ENCODE results near the gene AP4S1.
"Not testable (repeated sequence)": the region's sequence is repeated elsewhere in the genome, so short reads cannot be mapped to it uniquely, and the experiment has no call there.

Gene AP4S1

DNA sequence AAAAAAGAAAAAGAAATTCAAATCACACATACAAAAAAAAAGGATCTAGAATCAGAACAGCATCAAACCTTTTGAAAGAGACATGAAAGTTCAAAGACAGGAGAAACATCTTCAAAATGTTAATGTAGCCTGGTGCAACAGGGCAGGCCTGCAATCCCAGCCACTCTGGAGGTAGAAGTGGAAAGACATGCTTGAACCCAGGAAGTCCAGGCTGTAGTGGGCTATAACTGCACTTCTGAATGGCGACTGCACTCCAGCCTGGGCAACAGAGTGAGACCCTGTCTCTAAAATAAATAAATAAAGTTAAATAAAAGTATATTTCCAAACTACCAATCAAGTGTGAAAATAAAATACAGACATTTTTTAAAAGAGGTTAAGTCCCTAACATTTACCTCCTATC is 18.7 kb upstream of the AP4S1 start:
- no peak for DNase-seq (ENCODE audit: low read depth)

DNA sequence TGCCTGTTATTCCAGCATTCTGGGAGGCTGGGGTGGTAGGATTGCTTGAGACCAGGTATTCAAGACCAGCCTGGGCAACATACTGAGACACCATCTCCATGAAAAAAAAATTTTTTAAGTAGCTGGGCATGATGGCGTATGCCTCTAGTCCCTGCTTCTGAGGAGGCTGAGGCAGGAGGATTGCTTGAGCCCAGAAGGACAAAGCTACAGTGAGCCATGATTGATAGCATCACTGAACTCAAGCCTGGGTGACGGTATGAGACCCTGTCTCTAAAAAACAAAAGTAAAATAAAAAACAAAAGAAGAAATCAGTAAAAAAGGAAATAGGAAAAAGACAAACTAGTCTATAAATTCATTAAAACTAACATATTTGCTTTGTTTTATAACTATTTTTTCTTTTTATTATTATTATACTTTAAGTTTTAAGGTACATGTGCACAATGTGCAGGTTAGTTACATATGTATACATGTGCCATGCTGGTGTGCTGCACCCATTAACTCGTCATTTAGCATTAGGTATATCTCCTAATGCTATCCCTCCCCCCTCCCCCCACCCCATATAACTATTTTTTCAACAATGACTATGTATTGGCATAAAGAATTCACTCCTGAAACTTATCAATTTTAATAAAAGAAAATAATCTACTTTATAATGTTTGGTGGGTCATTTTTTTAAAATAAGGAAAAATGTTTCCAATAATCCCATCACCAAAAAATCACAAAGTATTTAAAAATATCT is 15.4 kb upstream of the AP4S1 start:
- no peak for DNase-seq (ENCODE audit: low read depth)

DNA sequence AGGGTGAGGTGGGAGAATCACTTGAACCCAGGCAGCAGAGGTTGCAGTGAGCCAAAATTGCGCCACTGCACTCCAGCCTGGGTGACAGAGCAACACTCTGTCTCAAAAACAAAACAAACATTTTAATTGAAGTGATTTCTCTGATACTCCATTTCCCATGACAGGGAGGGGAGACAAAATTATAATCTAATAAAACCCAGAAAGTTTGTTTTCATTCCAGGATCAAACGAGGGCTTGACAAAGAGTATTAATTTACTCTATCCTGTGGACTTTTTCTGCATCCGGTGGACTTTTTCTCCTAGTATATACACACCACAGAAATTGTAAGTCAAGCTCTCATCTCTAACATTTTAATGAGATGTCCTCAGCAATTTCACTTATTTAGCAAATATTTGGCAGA is 14.5 kb upstream of the AP4S1 start:
- DNase-seq (ENCODE audit: low read depth), result no peak

DNA sequence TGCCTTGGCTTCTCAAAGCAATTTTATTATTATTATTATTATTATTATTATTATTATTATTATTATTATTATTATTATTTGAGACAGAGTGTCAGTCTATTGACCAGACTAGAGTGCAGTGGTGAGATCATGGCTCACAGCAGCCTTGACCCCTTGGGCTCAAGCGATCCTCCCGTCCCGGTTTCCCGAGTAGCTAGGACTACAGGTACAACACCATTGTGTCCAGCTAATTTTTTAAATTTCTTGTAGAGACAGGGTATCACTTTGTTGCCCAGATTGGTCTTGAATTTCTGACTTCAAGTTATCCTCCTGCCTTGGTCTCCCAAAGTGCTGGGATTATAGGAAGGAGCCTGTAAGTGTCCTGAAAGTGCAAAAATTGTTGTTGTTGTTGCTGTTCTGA is 11.6 kb upstream of the AP4S1 start:
- no peak for DNase-seq (ENCODE audit: low read depth)

DNA sequence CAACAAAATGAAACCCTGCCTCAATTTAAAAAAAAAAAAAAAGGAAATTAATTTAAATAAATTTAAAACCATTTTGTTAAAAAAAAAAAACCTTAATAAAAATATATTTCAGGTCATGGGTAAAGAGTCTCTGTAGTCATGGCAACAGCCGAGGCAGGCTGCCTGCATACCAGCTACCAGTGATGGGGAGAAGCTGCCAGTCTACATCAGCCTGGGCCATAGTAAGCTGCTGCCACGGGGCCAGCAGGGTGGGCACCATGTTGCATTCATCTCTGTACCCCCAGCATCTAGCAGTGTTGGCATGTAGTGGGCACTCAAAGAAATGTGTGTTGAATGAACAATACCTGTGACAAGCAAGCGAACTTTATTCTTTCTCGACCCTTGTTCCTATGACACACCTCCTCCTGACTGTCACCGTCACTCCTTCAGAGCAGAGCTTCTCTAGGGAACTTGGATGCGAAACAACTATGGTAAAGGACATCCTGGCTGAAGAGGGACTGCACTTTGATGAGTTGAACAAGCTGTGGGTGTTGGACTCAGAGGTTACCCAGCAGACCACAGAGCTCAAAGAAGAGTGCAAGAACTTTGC is 7.3 kb upstream of the AP4S1 start:
- DNase-seq (ENCODE audit: low read depth), result no peak

DNA sequence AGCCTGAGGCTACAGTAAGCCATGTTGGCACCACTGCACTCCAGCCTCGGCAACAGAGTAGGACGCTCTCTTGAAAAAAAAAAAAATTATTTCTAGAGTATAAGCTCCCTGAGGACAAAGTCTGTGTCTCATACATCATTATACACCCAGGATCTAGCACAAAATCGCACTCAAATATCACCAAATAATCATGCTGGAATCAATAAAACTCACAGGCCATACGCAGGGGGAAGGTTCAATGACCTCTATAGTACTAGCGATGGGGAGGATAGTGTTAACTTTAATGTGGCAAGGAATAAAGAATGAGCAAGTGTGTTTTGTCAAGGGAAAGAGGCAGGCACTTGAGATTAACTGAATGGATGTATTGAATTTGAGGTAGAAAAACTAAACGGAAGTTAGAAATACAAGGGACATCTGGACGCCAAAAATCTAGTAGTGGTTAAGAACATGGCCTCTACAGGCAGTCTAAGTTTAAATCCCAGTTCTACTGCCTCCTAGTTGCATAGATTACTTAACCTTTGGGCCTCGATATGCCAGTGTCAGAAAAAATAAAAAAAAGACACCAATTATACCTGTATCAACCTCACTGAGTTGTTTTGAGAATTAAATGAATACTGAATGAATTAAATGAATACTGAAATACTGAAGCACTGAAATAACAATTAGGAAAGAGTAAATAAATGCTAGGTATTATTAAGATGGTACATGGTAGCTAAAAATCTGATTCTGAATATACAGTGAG is 4.4 kb upstream of the AP4S1 start:
- DNase-seq (ENCODE audit: low read depth), result no peak

DNA sequence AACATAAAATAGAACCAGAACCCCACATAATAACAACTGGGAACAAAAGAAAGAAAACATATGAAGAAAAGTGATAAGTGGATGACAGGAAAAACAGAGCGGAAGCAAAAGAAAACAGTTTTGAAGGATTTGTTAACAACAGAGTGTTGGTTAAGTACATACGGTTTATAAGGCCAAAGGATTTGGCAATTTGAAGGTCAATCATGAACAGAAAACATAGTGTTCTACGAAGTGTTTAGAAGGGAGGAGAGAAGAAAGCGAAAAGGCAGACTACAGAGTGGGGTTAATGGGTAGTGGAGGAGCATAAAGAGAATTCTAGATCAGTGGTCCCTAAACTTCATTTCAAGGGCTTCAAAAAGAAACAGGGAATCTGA is 3.9 kb upstream of the AP4S1 start:
- no peak for DNase-seq (ENCODE audit: low read depth)

DNA sequence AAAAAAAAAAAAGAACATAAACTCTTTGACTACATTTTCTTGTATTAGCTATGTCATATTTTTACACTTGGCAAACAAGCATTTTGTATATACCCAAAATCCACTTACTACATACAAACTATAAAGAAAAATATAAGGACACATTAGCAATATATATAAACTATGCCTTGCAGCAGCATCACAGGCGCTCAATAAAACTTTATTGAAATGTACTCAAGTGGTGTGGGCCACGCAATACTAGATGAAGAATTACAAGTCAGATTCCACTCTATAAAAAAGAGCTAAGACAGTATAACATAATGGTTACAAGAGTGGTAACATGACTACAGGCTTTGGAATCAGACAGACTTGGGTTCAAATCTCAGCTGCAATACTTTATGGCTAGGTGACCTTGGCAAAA is 3.1 kb upstream of the AP4S1 start:
- no peak for DNase-seq (ENCODE audit: low read depth)

DNA sequence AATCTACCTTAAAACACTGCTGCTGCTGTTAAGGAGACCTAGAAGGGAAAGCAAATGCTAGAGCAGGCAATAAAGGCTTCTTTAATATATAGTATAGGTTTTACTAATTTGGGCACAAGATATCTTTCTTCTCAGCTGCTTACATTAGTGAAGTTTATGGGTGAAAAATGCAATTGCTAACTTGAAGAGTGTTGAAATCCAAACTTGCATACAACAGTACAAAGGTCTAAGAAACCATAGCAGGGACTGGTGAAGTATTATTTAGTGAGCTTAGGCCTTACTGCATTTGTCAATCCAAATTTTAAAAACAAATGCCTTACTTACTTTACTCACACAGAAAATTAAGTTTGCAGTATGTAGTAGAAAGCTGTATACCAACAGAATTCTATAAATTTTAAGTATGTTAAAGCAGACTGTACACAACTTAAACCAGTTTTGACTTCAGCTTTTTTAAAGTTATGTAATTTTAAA is 1.4 kb upstream of the AP4S1 start:
- DNase-seq (ENCODE audit: low read depth), result no peak

DNA sequence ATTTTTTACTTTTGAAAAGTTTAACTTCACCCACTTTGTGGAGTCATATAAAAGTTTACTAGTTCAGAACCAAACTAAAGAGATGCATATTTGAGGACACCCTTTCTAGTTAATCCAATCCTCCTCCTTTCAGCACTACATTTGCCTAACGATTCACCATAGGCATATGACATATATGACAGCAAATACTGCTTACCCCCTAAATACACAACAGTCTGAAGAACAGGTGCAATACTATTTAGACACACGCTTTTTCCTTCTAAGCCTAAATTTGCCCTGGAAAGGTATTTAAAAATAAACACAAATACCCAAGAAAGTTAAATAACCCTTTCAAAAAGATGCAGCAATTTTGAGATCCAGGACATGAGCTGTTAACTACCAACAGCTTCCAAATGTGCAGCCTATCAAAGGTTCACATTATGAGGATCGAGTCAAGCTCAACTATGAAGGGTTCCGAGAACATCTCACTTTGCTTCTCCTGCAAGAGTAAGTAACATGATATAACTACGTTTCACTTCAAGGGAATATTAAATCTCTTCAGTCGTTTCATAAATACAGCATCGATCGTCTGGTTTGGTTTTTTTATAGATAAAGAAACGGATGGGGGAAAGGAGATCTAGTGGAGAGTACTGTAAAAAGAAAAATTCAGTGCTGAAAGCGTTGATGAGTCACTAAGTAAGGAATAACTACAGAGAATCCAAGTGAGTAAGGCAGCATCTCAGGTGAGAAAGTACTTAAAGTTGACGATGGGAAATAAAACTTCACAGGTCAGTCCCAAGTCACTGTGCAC is 677 bp upstream of the AP4S1 start:
- DNase-seq (ENCODE audit: low read depth), result no peak

DNA sequence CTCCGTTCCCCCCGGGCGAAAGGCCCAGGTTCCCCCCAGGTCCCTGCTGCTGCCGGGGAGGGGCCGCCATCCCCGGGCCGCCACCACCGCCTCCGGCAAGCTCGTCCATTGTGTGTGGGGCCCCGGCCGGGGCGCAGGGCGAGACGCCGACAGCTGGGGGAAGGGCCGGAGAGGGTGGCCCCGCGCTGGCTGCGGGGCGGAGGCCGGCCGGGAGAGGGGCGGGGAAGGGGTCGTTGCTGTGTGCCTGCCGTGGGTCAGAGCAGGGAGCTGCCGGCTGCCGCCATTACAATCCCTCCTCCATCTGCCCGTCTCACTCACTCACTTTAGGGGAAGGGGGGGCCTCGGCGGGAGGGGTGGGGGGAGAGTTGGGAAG is 614 bp downstream of the AP4S1 start, which contains the start of gene STRN3:
Gene STRN3, minus strand, starts transcription at position 303 of the 373 bp plus-strand sequence. Its CDS starts 194 bp downstream, at position 109.
- DNase-seq (ENCODE audit: low read depth), result no peak

DNA sequence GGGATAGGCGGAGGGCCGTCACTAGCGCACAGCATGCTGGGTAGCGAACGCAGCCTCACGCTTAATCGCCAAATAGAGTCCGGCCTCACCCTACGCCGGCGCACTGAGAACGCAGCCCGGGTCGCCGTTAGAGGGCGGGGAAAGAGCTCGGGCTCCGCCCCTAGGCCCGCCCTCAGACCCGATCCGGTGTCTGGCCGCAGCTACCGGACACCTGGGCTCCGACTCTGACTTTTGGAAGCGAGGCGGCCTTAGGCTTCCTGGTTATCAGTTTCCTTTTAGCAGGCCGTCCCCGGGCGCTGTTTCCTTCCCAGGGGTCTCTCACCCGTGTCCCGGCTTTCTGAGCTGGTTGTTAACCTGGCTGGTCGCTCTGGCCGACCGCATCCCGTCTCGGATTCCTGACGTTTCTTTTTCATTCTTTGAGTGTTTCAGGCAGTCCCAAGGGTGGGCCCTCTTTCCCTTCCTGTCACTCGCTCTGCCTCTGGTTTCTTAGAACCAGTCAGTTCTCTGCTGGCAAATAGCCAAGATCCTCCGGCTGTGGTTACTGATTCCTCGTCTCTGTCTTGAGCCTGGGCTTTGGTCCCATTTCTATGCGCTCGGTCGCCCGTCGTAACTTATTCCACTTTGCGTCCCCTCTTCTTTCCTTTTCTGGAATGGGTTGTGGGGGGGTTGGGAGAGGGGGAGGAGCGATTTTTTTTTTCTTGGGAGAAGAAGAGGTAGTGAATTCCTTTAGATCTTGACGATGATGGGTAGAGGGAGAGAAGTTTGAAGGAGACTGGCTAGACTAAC is 1.2 kb downstream of the AP4S1 start:
- peak; percentile 87 for DNase-seq (ENCODE audit: low read depth)

DNA sequence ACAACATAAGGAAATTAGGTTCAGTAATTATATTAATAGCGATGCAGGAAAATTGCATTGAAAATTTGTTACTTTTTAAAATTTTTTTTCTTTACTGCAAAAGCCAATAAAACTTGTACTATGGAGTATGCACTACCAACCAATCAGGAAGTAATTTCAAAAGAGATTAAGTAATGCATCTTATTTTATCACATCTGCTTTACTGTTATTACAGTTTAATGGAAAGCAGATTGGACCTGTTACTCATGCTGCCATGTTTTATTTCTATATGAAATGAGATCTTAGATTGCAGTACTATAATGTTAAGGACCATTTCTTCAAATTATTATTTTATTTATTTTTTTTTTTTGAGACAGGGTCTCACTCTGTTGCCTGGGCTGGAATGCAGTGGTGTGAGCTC is 2.4 kb downstream of the AP4S1 start:
- no peak for DNase-seq (ENCODE audit: low read depth)

DNA sequence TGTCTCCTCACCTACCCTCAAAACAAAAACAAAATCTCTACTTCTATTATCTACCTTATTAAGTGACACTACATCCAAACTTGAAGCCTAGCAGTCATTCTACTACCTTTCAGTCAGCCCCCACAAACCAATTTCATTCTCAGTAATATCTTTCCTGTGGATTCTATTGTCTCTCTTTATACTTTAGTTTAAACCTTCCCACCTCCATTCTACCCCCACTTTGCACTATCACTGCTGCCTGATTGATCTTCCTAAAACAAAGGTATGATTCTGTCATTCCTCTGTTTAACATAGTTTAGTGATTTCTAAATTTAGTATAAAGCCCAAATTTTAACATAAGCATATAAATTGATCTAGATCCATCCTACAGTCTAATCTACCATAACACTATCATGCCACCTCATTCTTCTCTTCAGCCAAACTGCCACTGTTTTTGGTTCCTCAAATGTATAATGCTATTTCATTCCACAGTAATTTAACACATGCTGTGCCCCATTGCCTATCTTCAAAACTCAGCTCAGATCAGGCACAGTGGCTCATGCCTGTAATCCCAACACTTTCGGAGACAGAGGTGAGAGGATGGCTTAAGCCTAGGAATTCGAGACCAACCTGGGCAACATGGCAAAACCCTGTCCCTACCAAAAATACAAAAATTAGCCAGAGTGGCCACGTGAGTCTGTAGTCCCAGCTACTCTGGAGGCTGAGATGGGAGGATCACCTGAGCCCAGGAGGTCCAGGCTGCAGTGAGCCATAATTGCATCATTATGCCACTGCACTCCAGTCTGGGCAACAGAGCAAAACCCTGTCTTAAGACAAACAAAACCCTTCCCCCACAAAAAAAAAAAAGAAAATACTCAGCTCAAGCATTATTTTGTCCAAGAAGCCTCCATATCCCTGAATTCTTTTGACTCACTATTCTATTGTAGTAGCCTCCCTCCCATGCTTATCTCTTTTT is 3.8 kb downstream of the AP4S1 start:
- DNase-seq (ENCODE audit: low read depth), result no peak

DNA sequence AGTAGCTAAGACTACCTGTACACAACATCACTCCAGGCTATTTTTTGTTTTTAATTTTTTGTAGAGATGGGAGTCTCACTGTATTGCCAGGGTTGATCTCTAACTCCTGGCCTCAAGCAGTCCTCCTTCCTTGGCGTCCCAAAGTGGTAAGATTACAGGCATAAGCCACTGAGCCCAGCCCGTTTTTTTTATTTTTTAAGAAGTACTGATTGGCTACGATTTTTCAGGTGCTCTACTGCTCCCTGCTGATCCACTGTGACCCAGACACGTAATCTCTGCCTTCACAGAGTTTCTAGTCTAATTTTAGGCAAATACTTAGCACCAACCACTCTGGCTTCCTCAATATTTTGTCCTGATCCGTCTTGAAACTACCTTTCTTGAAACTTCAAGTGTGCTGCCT is 5.0 kb downstream of the AP4S1 start:
- no peak for DNase-seq (ENCODE audit: low read depth)

DNA sequence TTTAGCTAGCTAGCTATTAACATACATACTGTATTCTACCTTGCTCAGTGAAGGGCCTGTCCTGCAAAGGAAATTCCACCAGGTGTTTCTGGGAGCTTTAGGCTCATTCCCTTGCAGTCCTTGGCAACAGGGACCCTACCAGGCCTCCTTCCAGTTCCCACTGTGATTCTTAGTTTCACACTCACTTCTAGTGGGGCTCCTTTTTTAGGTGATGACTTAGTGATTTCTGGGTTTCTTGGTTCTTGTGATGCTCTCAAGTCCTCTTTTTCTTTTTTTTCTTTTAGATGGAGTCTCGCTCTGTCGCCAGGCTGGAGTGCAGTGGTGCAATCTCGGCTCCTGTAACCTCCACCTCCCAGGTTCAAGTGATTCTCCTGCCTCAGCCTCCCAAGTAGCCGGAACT is 11.1 kb downstream of the AP4S1 start:
- no peak for DNase-seq (ENCODE audit: low read depth)

DNA sequence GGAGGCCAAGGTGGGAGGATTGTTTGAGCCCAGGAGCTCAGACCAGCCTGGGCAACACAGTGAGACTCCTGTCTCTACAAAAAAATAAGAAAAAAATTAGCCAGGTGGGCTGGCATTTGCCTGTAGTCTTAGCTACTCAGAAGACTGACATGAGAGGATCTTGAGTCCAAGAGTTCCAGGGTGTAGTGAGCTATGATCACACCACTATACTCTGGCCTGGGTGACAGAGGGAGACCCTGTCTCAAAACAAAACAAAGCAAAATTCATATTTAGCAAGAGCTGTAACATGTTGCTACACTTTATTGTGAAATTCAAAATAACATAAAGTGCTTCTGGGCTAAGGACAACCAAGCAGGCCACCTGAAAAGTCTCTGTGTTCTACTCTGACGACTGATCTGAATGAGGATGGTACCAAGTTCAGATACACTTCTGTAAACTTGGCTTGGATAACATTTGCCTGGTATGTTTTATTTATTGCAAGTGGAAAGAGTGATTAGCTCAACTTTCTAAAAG is 12.3 kb downstream of the AP4S1 start:
- DNase-seq (ENCODE audit: low read depth), result no peak

DNA sequence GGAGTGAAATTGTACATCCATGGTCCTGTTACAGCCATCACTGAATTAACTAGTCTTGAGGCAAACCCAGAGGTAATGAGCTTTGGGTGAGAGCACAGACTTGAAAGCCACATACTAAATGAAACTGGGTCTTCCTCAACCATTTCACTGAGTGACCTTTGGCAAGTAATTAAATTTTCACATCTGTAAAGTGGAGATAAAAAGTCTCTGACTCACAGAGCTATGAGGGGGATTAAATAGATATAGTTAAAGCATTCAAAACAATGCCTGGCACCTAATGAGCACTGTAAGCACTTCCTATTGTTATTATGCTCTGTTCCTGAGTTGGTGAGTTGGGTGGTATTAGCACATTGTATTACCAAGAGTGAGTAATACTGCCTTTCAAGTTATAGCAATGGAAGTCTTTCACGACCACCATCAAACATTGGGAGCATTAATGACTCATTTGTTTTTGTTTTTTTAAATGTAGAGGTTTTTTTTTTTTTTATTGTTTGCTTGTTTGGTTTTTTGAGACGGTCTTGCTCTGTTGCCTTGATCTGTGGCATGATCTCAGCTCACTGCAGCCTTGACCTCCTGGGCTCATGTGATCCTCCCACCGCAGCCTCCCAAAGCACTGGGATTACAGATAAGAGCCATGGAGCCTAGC is 13.2 kb downstream of the AP4S1 start:
- DNase-seq (ENCODE audit: low read depth), result no peak

DNA sequence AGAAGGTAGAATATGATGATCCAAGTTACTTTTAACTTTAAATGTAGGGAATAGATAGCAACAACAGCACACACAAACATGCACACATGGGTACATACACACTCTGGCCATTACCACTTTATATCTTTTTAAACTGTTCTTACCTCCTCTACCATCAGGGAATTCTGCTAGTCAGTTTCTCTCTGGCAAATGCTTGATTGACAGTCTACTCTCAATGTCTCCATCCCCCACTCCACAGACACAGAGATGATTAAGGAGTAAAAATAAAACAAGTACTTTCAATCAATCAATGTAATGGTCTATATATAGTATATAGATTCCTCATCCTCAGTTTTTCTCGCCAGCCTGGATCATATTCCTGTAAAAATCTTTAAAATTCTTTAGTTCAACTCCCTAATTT is 16.9 kb downstream of the AP4S1 start:
- DNase-seq (ENCODE audit: low read depth), result no peak

DNA sequence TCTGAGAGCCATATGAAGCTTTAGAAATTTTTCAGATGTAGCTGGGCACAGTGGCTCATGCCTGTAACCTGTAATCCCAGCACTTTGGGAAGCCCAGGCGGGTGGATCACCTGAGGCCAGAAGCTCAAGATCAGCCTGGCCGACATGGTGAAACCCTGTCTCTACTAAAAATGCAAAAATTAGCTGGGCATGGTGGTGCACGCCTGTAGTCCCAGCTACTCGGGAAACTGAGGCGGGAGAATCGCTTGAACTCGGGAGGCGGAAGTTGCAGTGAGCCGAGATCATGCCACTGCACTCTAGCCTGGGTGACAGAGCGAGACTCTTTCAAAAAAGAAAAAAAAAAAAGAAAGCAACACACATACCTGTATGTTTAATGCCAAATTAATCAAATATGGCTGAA is 17.4 kb downstream of the AP4S1 start:
- DNase-seq (ENCODE audit: low read depth), result not testable (repeated sequence)

Measured in non-pigmented ciliary epithelial cell (primary cell).